GM12801 (cell line): ENCODE measurements around the gene PLEKHG7.

Experiments used
- TF ChIP-seq, protein P1 (sequence below): IDR thresholded peaks from one replicate; pipeline ENCODE4 v1.5.1; 2011; ENCODE audit warnings: control low read depth; ENCODE audit not compliant: insufficient read length; ENCODE audit errors: extremely low read depth

Gene PLEKHG7

DNA sequence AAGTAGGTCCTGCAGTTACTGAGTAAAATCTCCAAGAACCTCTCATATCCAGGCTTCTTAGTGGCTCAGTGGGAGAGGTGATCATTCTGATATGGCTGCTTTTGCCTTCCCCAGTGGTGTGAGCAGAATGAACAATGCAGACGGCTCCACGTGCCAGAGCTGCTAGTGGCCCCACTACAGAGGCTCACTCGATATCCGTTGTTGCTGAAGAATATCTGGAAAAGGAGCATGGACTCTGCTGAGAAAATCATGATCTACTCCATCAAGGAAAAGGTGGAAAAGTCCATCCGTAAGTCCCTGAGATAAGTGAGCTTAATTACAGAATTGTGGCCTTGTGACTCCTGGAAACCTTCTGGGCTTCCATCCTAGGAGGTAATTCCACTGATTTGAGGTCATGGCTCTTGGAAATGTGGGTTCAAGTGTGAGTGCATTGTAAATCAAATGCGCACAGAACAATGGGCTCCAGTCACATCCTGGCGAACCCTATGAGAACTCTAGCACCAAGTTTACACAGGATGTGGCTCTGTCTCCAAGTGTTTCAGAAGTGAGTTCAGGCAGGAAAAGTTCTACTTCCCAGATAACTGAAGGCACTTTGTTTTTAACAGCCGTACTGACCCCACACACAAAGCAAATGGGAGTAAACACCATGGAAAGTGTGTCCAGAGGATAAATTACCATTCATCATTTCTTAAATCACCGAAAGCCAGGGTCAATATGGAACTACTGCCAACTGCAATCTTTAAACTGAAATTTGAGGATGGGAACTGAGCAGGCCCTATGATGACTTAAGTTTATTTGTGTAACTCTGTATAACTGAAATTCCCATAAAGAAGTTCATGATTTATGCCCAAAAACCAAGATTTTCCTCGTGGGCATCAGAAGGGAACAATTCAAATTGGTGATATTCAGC lies 51.4 kb downstream of the PLEKHG7 start:
- TF ChIP-seq, protein P1, sequence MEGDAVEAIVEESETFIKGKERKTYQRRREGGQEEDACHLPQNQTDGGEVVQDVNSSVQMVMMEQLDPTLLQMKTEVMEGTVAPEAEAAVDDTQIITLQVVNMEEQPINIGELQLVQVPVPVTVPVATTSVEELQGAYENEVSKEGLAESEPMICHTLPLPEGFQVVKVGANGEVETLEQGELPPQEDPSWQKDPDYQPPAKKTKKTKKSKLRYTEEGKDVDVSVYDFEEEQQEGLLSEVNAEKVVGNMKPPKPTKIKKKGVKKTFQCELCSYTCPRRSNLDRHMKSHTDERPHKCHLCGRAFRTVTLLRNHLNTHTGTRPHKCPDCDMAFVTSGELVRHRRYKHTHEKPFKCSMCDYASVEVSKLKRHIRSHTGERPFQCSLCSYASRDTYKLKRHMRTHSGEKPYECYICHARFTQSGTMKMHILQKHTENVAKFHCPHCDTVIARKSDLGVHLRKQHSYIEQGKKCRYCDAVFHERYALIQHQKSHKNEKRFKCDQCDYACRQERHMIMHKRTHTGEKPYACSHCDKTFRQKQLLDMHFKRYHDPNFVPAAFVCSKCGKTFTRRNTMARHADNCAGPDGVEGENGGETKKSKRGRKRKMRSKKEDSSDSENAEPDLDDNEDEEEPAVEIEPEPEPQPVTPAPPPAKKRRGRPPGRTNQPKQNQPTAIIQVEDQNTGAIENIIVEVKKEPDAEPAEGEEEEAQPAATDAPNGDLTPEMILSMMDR, result no peak

DNA sequence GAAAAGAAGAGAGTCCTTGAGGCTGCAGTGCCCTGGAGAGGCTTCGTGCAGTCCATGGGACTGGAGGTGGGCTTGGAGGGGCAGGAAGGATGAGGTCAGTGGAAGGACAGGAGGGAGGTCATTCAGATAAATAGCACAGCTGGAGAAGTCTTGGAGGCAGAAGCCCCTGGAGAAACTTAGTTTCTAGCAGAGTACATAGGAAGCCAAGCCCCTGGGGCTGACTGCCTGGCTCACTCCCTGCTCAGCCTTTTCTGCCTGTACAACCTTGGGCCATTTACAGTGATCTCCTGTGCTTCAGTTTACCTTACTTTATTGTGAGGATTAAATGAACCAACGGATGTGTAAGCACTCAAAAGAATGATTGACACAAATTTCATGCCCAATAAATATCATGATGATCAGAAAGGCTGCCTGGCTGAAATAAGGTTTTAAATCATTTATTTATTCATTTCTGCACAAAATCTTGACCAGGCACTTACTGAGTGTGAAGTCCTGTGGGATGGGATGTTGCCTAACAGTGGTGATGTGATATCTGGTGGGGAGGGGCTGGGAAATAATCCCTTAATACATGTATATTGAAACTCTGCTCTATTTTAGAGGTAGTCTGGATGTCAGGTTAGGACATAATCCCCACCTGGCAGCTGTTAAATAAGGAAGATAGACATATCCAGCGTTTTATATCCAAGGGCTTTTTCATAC lies 54.3 kb downstream of the PLEKHG7 start:
- TF ChIP-seq, protein P1, result no peak

DNA sequence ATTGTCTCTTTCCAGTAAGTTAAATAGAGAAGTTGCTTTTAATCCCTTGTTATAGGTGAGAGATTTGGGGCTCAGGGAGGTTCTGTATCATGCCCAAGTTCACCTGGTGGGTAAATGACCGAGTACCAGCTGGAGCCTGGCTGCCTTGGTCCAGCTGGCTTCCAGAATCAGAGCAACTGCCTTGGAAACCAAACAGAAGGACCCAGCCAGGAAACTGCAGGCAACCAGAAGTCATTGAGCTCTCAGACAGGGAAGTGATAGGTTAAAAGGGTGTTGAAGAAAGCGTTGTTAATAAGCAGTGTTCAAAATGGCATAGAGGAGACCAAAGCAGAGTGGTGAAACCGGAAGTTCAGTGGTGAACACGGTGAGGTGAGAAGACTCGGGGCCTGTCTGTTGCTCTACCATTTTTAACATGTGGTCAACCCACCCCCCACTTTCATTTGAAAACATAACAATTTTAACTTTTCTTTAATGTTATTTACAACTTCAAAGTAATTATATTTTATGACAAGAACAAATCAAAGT lies 54.9 kb downstream of the PLEKHG7 start:
- TF ChIP-seq, protein P1, result no peak

DNA sequence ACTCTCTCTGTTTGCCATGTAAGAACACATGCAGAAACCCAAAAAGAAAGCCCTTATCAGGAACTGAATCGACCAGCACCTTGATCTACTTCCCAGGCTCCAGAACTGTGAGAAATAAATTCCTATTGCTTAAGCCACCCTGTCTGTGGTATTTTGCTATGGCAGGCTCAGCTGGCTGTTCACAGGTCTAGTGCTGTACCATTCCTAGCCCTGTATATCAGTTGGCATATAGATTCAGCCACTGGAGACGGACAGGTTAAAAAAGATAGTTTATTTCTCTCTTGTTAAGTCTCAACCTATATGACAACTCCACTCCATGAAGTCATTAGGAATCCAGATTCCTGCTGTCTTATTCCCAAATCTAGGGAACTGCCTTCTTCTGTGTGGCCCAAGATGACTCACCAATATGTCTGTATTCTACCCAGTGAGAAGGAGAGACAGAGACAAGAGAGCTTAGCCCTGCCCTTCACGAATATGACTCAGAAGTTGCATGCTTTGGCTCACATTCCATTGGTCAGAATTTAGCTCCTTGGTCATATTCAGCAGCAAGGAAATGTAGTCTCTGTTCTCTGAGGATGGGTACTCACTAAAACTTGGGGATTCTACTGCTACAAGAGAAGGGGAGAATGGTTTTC lies 57.0 kb downstream of the PLEKHG7 start:
- TF ChIP-seq, protein P1, result no peak

DNA sequence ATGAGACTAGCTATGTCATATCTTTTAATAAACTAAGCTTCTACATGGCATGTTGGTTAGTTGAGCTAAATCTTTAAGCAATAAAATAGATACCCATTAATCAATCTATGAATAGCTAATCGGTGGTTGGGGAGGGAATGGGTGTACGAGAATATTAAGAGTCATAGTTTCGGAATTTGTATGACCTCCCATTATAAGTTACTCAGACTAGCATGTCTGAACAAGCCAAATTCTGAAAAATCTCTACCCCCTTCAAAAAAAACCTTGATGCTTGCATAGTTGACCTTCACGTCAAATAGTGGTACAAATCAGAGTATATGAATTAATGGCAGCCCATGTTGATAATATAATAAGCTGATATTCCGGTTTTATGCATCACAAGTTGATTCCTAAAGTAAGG lies 60.0 kb downstream of the PLEKHG7 start:
- TF ChIP-seq, protein P1, result no peak

DNA sequence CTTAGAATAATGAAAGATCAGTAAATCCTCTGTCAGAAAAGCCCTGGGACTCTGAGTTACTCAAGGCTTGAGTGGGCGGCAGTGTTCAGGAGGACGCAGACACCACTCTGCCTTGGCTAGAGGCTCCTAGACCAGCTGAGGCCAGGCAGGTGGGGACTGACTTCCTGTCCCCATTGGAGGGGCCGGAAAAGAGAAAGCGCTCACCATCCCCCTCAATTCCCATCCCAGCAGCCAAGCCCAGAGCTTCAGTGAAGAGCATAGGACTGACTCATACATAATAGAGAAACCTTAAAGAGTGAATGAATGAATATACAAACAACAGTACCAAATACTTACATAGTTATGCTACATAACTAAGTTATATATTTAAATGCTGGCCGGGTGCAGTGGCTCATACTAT lies 62.0 kb downstream of the PLEKHG7 start:
- TF ChIP-seq, protein P1, result no peak

DNA sequence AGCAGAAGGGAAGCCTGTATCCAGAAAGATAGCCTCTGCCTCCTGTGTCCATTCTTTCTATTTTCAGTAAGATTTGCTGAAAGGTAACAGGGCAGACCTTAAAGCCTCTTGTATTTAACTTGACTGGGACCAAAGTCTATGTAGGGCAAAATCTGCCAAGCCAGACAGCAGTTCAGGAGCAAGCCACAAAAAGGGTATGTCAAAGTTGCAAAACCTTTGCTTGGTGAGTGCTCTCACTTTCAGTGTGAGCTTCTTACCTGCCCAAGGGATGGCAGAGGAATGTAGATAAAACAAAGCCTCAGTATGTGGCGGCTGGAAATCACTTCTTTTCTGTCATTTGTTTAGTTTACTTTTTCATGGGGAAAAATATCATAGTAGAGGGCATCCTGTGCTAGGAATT lies 63.1 kb downstream of the PLEKHG7 start:
- TF ChIP-seq, protein P1, result no peak
